ENCODE results near the gene SMG6. TPM values are rescaled to one million over a fixed set of nuclear protein-coding genes. Genes with fewer than 3 reads are reported as not detected.

The SMG6 gene
- total RNA-seq, 1 experiment from 2014 or later = 28.6 TPM

GRCh38 chr17:2061441-2061958, 242.1 kb downstream of the SMG6 start:
- Histone ChIP-seq H3K14ac (ENCODE audit: insufficient read depth, low read length) (no peak overlapping the region; the same call in 1 of the 2 replicates), H2BK15ac (ENCODE audit: low read depth, low read length) (no peak overlapping the region), H3K4ac (ENCODE audit: low read depth, low read length) (no peak overlapping the region), H2BK12ac (ENCODE audit: insufficient read length, low read depth, low read length) (no peak overlapping the region), H2BK20ac (ENCODE audit: low read depth, low read length, poor library complexity, severe bottlenecking) (no peak overlapping the region), H3K23me2 (ENCODE audit: insufficient read length, low read depth, low read length, poor library complexity, severe bottlenecking) (peaks cover 3% of the 10 kb centered on the region), H3K56ac (ENCODE audit: insufficient read length, low read depth, low read length) (no peak overlapping the region), H4K5ac (ENCODE audit: insufficient read length, low read depth, low read length) (no peak overlapping the region), H3K4me2 (ENCODE audit: insufficient read depth, insufficient read length, low read length) (no peak overlapping the region), H2BK120ac (ENCODE audit: low read depth, low read length, poor library complexity, severe bottlenecking) (no peak overlapping the region), H3K27ac (ENCODE audit: insufficient read length, low read depth, low read length) (no peak overlapping the region), H2AFZ (ENCODE audit: low read length) (no peak overlapping the region), H3K4me1 (ENCODE audit: insufficient read depth, low read length) (peaks cover 5% of the 10 kb centered on the region; the same call in 1 of the 2 replicates), H3K79me2 (ENCODE audit: insufficient read depth, low read length) (no peaks in the 10 kb centered on the region), H3K9me3 (ENCODE audit: control insufficient read depth, low read depth, low read length) (no peaks in the 10 kb centered on the region), H4K91ac (ENCODE audit: insufficient read length, low read depth, low read length) (no peak overlapping the region), H3K79me1 (ENCODE audit: insufficient read depth, low read depth, low read length, poor library complexity, severe bottlenecking) (no peaks in the 10 kb centered on the region), H4K20me1 (ENCODE audit: control insufficient read depth, insufficient read depth, insufficient read length) (peaks cover 2% of the 10 kb centered on the region), H4K8ac (replicated peaks; ENCODE audit: insufficient read length, low read depth, low read length) (no peak overlapping the region), H3K27me3 (ENCODE audit: insufficient read depth, low read length) (peaks cover 20% of the 10 kb centered on the region; the same call in 1 of the 2 replicates), H3K23ac (ENCODE audit: insufficient read length, low read depth, low read length) (no peak overlapping the region), H3K18ac (ENCODE audit: insufficient read length, low read depth, low read length) (no peak overlapping the region), H2BK5ac (ENCODE audit: insufficient read length, low read length) (no peak overlapping the region), H3K9ac (ENCODE audit: extremely low read depth, insufficient read length, low read length) (no peak overlapping the region), H3T11ph (ENCODE audit: low read length) (no peak overlapping the region), H2AK5ac (ENCODE audit: insufficient read length, low read length) (no peak overlapping the region)
- H3K9me3 Mint-ChIP-seq = no peaks in the 10 kb centered on the region
- no peak overlapping the region for H3K27ac Mint-ChIP-seq
- H3K36me3 Mint-ChIP-seq (ENCODE audit: insufficient read depth in 1 of 3, low read depth in 3 of 3) = peaks cover 0 to 34% (median 22%) of the 10 kb centered on the region in 3 experiments
- H3K4me3 Mint-ChIP-seq = no peak overlapping the region
- H3K27me3 Mint-ChIP-seq (ENCODE audit: low read depth) = peaks cover 37% of the 10 kb centered on the region
- peaks cover 32 to 41% of the 10 kb centered on the region in 2 experiments for H3K4me1 Mint-ChIP-seq
- no peak for TF ChIP-seq CTCF (conservative IDR thresholded peaks at IDR 0.05)
- no CpG with 5 or more reads among the region's 17 CpGs for WGBS (ENCODE audit: extremely low coverage, insufficient read length, low lambda C conversion rate)
- no peak for DNase-seq
